IPS-20b (cell line): ENCODE data around the gene ALKBH1.
"Not testable (repeated sequence)": the region's sequence is repeated elsewhere in the genome, so short reads cannot be mapped to it uniquely, and the experiment has no call there.

Experiments
- H3K27ac ChIP-seq: one replicate; pipeline ENCODE4 v1.5.1; 2013; ENCODE audit warnings: low read length
- H3K27me3 ChIP-seq: 2 replicates; pipeline ENCODE4 v1.6.1; 2013; ENCODE audit warnings: mild to moderate bottlenecking, low read length, inconsistent platforms; ENCODE audit not compliant: insufficient read depth
- H3K36me3 ChIP-seq: 2 replicates; pipeline ENCODE4 v1.6.1; 2013; ENCODE audit warnings: low read depth, mild to moderate bottlenecking, inconsistent platforms, low read length, moderate library complexity; ENCODE audit not compliant: insufficient read depth
- H3K4me1 ChIP-seq: 2 replicates; pipeline ENCODE4 v1.6.1; 2013; ENCODE audit warnings: mild to moderate bottlenecking, control low read depth, inconsistent platforms, low read length, moderate library complexity; ENCODE audit not compliant: insufficient read depth
- H3K4me3 ChIP-seq: 2 replicates; pipeline ENCODE4 v1.5.1; 2013; ENCODE audit warnings: mild to moderate bottlenecking, low read length, inconsistent platforms
- H3K9ac ChIP-seq: 2 replicates; pipeline ENCODE4 v1.6.1; 2013; ENCODE audit warnings: low read depth, mild to moderate bottlenecking, inconsistent platforms, low read length, moderate library complexity
- H3K9me3 ChIP-seq: 2 replicates; pipeline ENCODE4 v1.6.1; 2013; ENCODE audit warnings: mild to moderate bottlenecking, low read depth, low read length, inconsistent platforms; ENCODE audit not compliant: insufficient read depth

Gene ALKBH1

GRCh38 chr14:77663293-77663692 is 44.5 kb downstream of the ALKBH1 start:
- H3K36me3 ChIP-seq = no peaks in the 10 kb centered on the region
- H3K4me3 ChIP-seq = no peak overlapping the region
- peaks cover 7% of the 10 kb centered on the region for H3K4me1 ChIP-seq
- H3K9ac ChIP-seq = no peak overlapping the region
- H3K27ac ChIP-seq = no peak overlapping the region
- no peaks in the 10 kb centered on the region for H3K27me3 ChIP-seq
- no peaks in the 10 kb centered on the region for H3K9me3 ChIP-seq

GRCh38 chr14:77661562-77661961 is 46.3 kb downstream of the ALKBH1 start:
- H3K27ac ChIP-seq, H3K4me3 ChIP-seq, H3K27me3 ChIP-seq, H3K36me3 ChIP-seq, H3K9me3 ChIP-seq, H3K9ac ChIP-seq, H3K4me1 ChIP-seq: not testable (repeated sequence)

DNA sequence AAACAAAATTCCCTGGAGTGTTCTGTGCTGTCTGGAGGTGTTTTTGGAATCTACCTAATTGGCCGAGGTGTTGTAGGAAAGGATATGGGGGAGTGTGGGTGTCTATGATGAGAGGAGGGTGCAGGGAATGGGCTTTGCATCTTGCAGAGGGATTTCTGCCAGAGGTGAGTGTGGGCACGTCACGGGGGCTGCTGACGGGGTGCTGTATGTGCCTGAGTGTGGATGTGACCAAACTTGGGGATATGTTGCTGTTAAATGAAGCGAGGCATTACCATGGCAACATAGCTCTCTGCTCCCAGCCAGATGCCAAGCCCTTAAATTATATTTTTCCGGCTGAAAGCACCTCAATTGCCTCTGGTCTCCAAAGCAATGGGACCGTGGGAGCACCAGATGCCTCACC is 47.1 kb downstream of the ALKBH1 start:
- Histone ChIP-seq H3K4me3 (no peak overlapping the region), H3K27ac (no peak overlapping the region), H3K4me1 (peaks cover 7% of the 10 kb centered on the region), H3K9ac (no peak overlapping the region), H3K36me3 (no peaks in the 10 kb centered on the region), H3K27me3 (no peaks in the 10 kb centered on the region), H3K9me3 (no peaks in the 10 kb centered on the region)

- H3K27ac ChIP-seq = no peak overlapping the region
- H3K9me3 ChIP-seq = no peaks in the 10 kb centered on the region
- no peaks in the 10 kb centered on the region for H3K27me3 ChIP-seq
- H3K4me3 ChIP-seq = no peak overlapping the region
- peaks cover 12% of the 10 kb centered on the region for H3K4me1 ChIP-seq
- no peaks in the 10 kb centered on the region for H3K36me3 ChIP-seq
- H3K9ac ChIP-seq = no peak overlapping the region
Observed at GRCh38 chr14:77659831-77660230, 48.0 kb downstream of the ALKBH1 start.

- H3K9me3 ChIP-seq = no peaks in the 10 kb centered on the region
- H3K27ac ChIP-seq = no peak overlapping the region
- H3K4me3 ChIP-seq = no peak overlapping the region
- H3K9ac ChIP-seq = no peak overlapping the region
- no peaks in the 10 kb centered on the region for H3K27me3 ChIP-seq
- H3K4me1 ChIP-seq = peaks cover 17% of the 10 kb centered on the region
- no peaks in the 10 kb centered on the region for H3K36me3 ChIP-seq
Observed at GRCh38 chr14:77657280-77657679, 50.5 kb downstream of the ALKBH1 start.

- Histone ChIP-seq H3K4me3 (no peak overlapping the region), H3K9ac (no peak overlapping the region), H3K4me1 (peaks cover 12% of the 10 kb centered on the region), H3K27me3 (no peaks in the 10 kb centered on the region), H3K27ac (no peak overlapping the region), H3K9me3 (no peaks in the 10 kb centered on the region), H3K36me3 (no peaks in the 10 kb centered on the region)
Observed at GRCh38 chr14:77654001-77654441, 53.8 kb downstream of the ALKBH1 start.

GRCh38 chr14:77649326-77649725 is 58.5 kb downstream of the ALKBH1 start:
- Histone ChIP-seq H3K27ac (no peak overlapping the region), H3K4me3 (no peak overlapping the region), H3K27me3 (no peaks in the 10 kb centered on the region), H3K9me3 (no peaks in the 10 kb centered on the region), H3K9ac (no peak overlapping the region), H3K36me3 (no peaks in the 10 kb centered on the region), H3K4me1 (peaks cover 4% of the 10 kb centered on the region; the same call in 1 of the 2 replicates)

DNA sequence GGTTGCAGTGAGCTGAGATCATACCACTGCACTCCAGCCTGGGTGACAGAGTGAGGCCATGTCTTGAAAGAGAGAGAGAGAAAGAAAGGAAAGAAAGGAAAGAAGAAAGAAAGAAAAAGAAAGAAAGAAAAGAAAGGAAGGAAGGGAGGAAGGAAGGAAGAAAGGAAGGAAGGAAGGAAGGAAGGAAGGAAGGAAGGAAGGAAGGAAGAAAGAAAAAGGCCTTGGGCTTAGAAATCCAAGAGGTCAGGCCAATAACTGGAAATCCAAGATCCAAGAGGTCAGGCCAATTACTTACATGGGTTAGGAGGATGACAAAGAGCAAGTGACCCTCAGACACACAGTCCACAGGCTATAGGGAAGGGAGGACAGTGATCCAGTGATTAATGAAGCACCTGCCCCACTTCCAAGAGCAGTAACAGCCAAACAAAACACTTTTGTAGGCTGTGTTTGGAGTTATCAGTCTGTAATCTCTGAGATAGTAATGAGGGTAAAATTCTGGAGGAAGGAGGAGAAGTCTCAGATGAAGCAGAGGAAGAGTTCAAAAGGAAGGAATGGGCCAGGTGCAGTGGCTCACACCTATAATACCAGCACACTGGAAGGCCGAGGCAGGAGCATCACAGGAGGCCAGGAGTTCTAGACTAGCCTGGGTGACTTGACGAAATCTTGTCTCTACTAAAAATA is 59.2 kb downstream of the ALKBH1 start:
- H3K9ac ChIP-seq = no peak overlapping the region
- H3K27me3 ChIP-seq = no peaks in the 10 kb centered on the region
- no peak overlapping the region for H3K4me3 ChIP-seq
- H3K36me3 ChIP-seq = no peaks in the 10 kb centered on the region
- H3K9me3 ChIP-seq = no peaks in the 10 kb centered on the region
- H3K27ac ChIP-seq = no peak overlapping the region
- no peaks in the 10 kb centered on the region for H3K4me1 ChIP-seq

- H3K9ac ChIP-seq = no peak overlapping the region
- no peak overlapping the region for H3K4me3 ChIP-seq
- no peaks in the 10 kb centered on the region for H3K36me3 ChIP-seq
- H3K27me3 ChIP-seq = no peaks in the 10 kb centered on the region
- H3K27ac ChIP-seq = no peak overlapping the region
- no peaks in the 10 kb centered on the region for H3K4me1 ChIP-seq
- H3K9me3 ChIP-seq = no peaks in the 10 kb centered on the region
Observed at GRCh38 chr14:77647853-77648252, 60.0 kb downstream of the ALKBH1 start.

- Histone ChIP-seq H3K9me3 (no peaks in the 10 kb centered on the region), H3K36me3 (no peaks in the 10 kb centered on the region), H3K4me3 (no peak overlapping the region), H3K27me3 (no peaks in the 10 kb centered on the region), H3K9ac (no peak overlapping the region), H3K27ac (no peak overlapping the region), H3K4me1 (no peaks in the 10 kb centered on the region)
Observed at GRCh38 chr14:77646907-77647306, 60.9 kb downstream of the ALKBH1 start.

GRCh38 chr14:77645520-77646230 is 62.1 kb downstream of the ALKBH1 start:
- H3K27ac ChIP-seq = no peak overlapping the region
- no peaks in the 10 kb centered on the region for H3K9me3 ChIP-seq

GRCh38 chr14:77642407-77642806 is 65.4 kb downstream of the ALKBH1 start:
- no peak overlapping the region for H3K4me3 ChIP-seq
- no peak overlapping the region for H3K9ac ChIP-seq
- no peaks in the 10 kb centered on the region for H3K27me3 ChIP-seq
- H3K36me3 ChIP-seq = no peaks in the 10 kb centered on the region
- H3K9me3 ChIP-seq = no peaks in the 10 kb centered on the region
- H3K27ac ChIP-seq = no peak overlapping the region
- H3K4me1 ChIP-seq = no peaks in the 10 kb centered on the region

More at GRCh38 chr14:77645520-77646230, 62.1 kb downstream of the ALKBH1 start:
- H3K36me3 ChIP-seq = no peaks in the 10 kb centered on the region
- no peak overlapping the region for H3K9ac ChIP-seq
- H3K27me3 ChIP-seq = no peaks in the 10 kb centered on the region
- H3K4me1 ChIP-seq = no peaks in the 10 kb centered on the region
- H3K4me3 ChIP-seq = no peak overlapping the region
